ENCODE measurements around the gene MSLN.
"Not testable (repeated sequence)": the region's sequence is repeated elsewhere in the genome, so short reads cannot be mapped to it uniquely, and the experiment has no call there.

MSLN gene

GRCh38 chr16:760545-761343 is at the start of gene MSLN:
Gene MSLN, plus strand, starts transcription at chr16:760734. Its CDS starts 1,947 bp downstream, at chr16:762681.
- peak; percentile 88 for DNase-seq (ENCODE audit: low spot score)

DNA sequence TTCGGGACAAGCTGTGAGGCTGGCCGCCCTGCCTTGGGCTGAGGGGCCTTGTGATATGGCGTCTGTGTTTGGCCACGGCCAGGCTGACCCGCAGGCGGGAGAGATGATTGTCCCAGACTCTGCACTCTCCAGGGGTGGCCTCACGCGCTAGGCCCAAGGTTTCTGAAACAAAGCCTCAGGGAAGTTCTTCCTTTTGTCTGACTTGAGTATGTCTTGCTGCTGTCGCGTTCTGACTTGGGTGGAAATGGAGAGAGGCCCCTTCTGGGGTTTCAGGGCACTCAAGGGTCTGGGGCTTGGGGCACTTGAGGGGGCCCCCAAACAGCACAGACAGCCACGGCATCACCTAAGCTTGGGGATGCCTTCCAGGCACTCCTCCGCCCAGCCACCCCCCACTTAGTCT is 49.5 kb upstream of the MSLN start:
- no peaks in the 10 kb centered on the region for H3K9me3 ChIP-seq (ENCODE audit: severe bottlenecking)
- TF ChIP-seq, protein P1, sequence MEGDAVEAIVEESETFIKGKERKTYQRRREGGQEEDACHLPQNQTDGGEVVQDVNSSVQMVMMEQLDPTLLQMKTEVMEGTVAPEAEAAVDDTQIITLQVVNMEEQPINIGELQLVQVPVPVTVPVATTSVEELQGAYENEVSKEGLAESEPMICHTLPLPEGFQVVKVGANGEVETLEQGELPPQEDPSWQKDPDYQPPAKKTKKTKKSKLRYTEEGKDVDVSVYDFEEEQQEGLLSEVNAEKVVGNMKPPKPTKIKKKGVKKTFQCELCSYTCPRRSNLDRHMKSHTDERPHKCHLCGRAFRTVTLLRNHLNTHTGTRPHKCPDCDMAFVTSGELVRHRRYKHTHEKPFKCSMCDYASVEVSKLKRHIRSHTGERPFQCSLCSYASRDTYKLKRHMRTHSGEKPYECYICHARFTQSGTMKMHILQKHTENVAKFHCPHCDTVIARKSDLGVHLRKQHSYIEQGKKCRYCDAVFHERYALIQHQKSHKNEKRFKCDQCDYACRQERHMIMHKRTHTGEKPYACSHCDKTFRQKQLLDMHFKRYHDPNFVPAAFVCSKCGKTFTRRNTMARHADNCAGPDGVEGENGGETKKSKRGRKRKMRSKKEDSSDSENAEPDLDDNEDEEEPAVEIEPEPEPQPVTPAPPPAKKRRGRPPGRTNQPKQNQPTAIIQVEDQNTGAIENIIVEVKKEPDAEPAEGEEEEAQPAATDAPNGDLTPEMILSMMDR (IDR thresholded peaks at IDR 0.05; ENCODE audit: poor library complexity, severe bottlenecking), result no peak
- ATAC-seq (ENCODE audit: low read depth) (no peak), DNase-seq (ENCODE audit: low spot score) (no peak)
- H3K4me1 ChIP-seq (ENCODE audit: insufficient read depth, poor library complexity, severe bottlenecking), result peaks cover 18% of the 10 kb centered on the region
- H3K27ac ChIP-seq (ENCODE audit: poor library complexity, severe bottlenecking), result no peak overlapping the region
- no peak overlapping the region for H3K4me3 ChIP-seq (ENCODE audit: severe bottlenecking)
- H3K36me3 ChIP-seq (ENCODE audit: low read depth), result no peaks in the 10 kb centered on the region
- H3K27me3 ChIP-seq (ENCODE audit: insufficient read depth, poor library complexity, severe bottlenecking), result no peaks in the 10 kb centered on the region

More at GRCh38 chr16:760545-761343, at the start of gene MSLN:
- ATAC-seq (ENCODE audit: low read depth), result peak; percentile 75
- H3K36me3 ChIP-seq (ENCODE audit: low read depth), result no peaks in the 10 kb centered on the region
- TF ChIP-seq, protein P1 (IDR thresholded peaks at IDR 0.05; ENCODE audit: poor library complexity, severe bottlenecking), result no peak
- H3K4me1 ChIP-seq (ENCODE audit: insufficient read depth, poor library complexity, severe bottlenecking), result peaks cover 28% of the 10 kb centered on the region
- no peaks in the 10 kb centered on the region for H3K27me3 ChIP-seq (ENCODE audit: insufficient read depth, poor library complexity, severe bottlenecking)
- no peak within 1 kb of the TSS for H3K4me3 ChIP-seq (ENCODE audit: severe bottlenecking)
- H3K9me3 ChIP-seq (ENCODE audit: severe bottlenecking), result no peaks in the 10 kb centered on the region
- peak within 1 kb of the TSS; percentile 48 for H3K27ac ChIP-seq (ENCODE audit: poor library complexity, severe bottlenecking)

- Histone ChIP-seq H3K4me1 (ENCODE audit: insufficient read depth, poor library complexity, severe bottlenecking) (peaks cover 18% of the 10 kb centered on the region), H3K27ac (ENCODE audit: poor library complexity, severe bottlenecking) (peak overlapping the region; percentile 84), H3K36me3 (ENCODE audit: low read depth) (peaks cover 4% of the 10 kb centered on the region; the same call in 1 of the 2 replicates), H3K27me3 (ENCODE audit: insufficient read depth, poor library complexity, severe bottlenecking) (no peaks in the 10 kb centered on the region), H3K4me3 (ENCODE audit: severe bottlenecking) (no peak overlapping the region), H3K9me3 (ENCODE audit: severe bottlenecking) (no peaks in the 10 kb centered on the region)
- peak; percentile 44 for ATAC-seq (ENCODE audit: low read depth)
- TF ChIP-seq, protein P1 (IDR thresholded peaks at IDR 0.05; ENCODE audit: poor library complexity, severe bottlenecking), result peak; percentile 91
- no peak for DNase-seq (ENCODE audit: low spot score)
Measured at GRCh38 chr16:711548-712320, 48.8 kb upstream of the MSLN start.

- ATAC-seq (ENCODE audit: low read depth), result peak; percentile 57
- not testable (repeated sequence) for DNase-seq (ENCODE audit: low spot score); H3K27me3 ChIP-seq (ENCODE audit: insufficient read depth, poor library complexity, severe bottlenecking); H3K4me3 ChIP-seq (ENCODE audit: severe bottlenecking); H3K9me3 ChIP-seq (ENCODE audit: severe bottlenecking); H3K36me3 ChIP-seq (ENCODE audit: low read depth)
- Histone ChIP-seq H3K4me1 (ENCODE audit: insufficient read depth, poor library complexity, severe bottlenecking) (peaks cover 15% of the 10 kb centered on the region), H3K27ac (ENCODE audit: poor library complexity, severe bottlenecking) (peak overlapping the region; percentile 84)
- TF ChIP-seq, protein P1 (IDR thresholded peaks at IDR 0.05; ENCODE audit: poor library complexity, severe bottlenecking), result peak; percentile 77
Measured at GRCh38 chr16:712740-713250, 47.7 kb upstream of the MSLN start.
